K562 treated with DMSO at 1 percent for 12 hours (cell line): Measurements from ENCODE around the gene BCAP31. TPM values are rescaled to one million over a fixed set of nuclear protein-coding genes. Genes with fewer than 3 reads are reported as not detected.

Source experiments
- total RNA-seq: library from RNA; unstranded; fragments of 300-600 nt; gene quantifications from 2 replicates; pipeline ENCODE4 v1.2.3, GENCODE V29; 2022; ENCODE audit not compliant: insufficient read depth

Gene BCAP31
- 188 and 202 TPM in 2 replicates for total RNA-seq

DNA sequence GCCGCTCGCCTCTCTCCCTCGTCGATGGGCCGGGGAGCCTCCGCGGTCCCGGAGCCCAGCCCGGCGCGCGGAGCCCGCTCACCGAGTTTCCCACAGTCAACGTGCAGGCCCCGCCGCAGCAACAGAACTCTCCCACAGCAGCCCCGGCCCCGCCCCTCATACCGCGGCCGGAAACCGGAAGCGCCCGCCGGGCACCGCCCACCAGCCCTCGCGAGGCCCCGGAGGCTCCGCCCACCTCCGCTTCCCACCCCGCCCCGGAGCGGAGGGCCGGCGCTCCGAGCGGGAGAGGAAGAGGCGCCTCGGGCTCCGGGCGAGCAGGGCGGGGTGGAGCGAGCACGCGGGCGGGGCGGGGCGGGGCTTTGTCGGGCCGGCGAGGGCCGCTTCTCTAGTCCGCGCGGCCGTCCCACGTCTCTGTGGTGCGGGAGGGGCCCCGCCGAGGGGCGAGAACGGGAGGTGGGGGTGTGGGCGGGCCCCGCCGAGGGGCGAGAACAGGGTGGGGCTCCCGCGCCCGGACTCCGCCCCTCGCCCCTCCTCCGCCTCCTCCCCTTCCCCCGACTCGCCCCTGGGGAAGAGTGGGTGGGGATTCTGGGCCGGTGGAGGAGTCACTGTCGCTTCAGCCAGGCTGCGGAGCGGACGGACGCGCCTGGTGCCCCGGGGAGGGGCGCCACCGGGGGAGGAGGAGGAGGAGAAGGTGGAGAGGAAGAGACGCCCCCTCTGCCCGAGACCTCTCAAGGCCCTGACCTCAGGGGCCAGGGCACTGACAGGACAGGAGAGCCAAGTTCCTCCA lies at the start of gene BCAP31, which contains the start of gene ABCD1:
Gene BCAP31 (minus strand): TSS at position 136 of the 787 bp plus-strand sequence. CDS start 1,143 bp downstream, outside the sequence.
Gene ABCD1 (plus strand): TSS at position 605 of the 787 bp plus-strand sequence. CDS start 411 bp downstream, outside the sequence.

GRCh38 chrX:153763989-153764755 lies 40.0 kb upstream of the BCAP31 start, which contains the start of gene PLXNB3:
TSS of gene PLXNB3 (plus strand) at chrX:153764249. CDS start at chrX:153765536, 1,287 bp downstream.

DNA sequence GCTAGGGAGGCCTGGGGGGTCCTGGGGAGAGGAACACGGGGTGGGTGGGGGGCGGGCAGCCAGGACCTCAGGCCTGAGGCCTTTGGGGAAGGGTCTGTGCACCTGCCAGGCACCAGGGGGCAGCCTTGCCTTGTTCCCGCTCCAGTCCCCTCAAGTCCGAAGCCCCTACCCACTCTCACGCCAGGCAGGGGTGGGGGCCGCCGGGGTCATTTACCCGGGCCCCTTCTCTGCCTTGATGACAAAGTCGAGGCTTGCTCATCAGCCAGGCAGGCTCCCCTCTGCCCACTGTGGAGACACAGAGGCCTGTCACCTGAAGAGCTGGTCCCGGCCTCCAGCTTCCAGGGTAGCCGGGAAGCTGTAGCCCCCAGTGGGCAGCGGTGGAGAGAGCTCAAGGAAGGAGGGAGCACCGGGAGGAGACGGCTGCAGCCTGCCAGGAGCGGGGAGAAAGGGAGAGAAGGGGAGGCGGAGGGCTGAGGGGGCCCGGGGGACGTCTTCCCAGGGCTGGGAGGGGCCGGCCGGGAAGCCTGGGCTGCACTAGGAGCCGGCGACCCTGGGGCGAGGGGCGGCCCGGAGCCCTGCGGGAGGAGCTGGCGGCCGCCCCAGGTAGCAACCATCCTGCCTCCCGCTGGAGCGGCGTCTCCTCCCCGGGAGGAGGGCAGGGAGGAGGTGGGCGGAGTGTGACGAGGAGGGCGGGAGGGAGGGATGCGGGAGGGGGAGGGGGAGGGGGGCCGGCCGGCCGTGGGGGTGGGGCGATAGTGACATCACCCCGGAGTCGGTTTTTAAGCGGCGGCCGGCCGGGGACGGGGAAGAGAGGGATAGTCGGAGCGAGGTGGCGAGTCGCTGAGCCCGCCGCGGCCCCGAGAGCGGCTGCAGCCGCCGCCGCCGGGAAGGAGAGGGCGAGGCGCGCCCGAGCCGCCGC lies 36.8 kb downstream of the BCAP31 start, which contains the start of gene SLC6A8:
Gene SLC6A8 (plus strand): TSS at position 806 of the 919 bp plus-strand sequence. CDS start 649 bp downstream, outside the sequence.

GRCh38 chrX:153673428-153674218 lies 50.6 kb downstream of the BCAP31 start, which contains the start of gene PNCK:
TSS of gene PNCK (minus strand) at chrX:153673813. CDS start at chrX:153673076, 737 bp downstream.

Other genes starting within 250 kb of the BCAP31 start
- not detected in 2 replicates for gene BGN, start 229.4 kb downstream of the BCAP31 start, total RNA-seq
- not detected in 2 replicates for gene ATP2B3, start 206.7 kb downstream of the BCAP31 start, total RNA-seq
- 35.3 and 39.6 TPM in 2 replicates for gene CCNQ, start 125.2 kb downstream of the BCAP31 start, total RNA-seq
- 2.4 and 2.9 TPM in 2 replicates for gene DUSP9, start 77.2 kb downstream of the BCAP31 start, total RNA-seq
- gene PNCK, start 50.6 kb downstream of the BCAP31 start, total RNA-seq: 2.1 and 4.4 TPM in 2 replicates
- 21.3 and 43.0 TPM in 2 replicates for gene SLC6A8, start 36.5 kb downstream of the BCAP31 start, total RNA-seq
- gene ABCD1, start 469 bp upstream of the BCAP31 start, total RNA-seq: 21.1 and 38.3 TPM in 2 replicates
- gene PLXNB3, start 39.9 kb upstream of the BCAP31 start, total RNA-seq: not detected in 2 replicates
- 0.15 TPM in 1 of 2 replicates, not detected in the other for gene SRPK3, start 56.7 kb upstream of the BCAP31 start, total RNA-seq
- gene IDH3G, start 70.0 kb upstream of the BCAP31 start, total RNA-seq: 63.6 and 66.3 TPM in 2 replicates
- 679 and 1,009 TPM in 2 replicates for gene SSR4, start 70.3 kb upstream of the BCAP31 start, total RNA-seq
- gene PDZD4, start 106.2 kb upstream of the BCAP31 start, total RNA-seq: not detected in 2 replicates
- 0.41 TPM in 1 of 2 replicates, not detected in the other for gene L1CAM, start 161.8 kb upstream of the BCAP31 start, total RNA-seq
- gene AVPR2, start 180.3 kb upstream of the BCAP31 start, total RNA-seq: 1.4 TPM in 1 of 2 replicates, not detected in the other
- gene ARHGAP4, start 201.9 kb upstream of the BCAP31 start, total RNA-seq: 85.9 and 86.3 TPM in 2 replicates
- gene NAA10, start 210.7 kb upstream of the BCAP31 start, total RNA-seq: 121 and 143 TPM in 2 replicates
- gene RENBP, start 220.3 kb upstream of the BCAP31 start, total RNA-seq: 46.5 and 56.6 TPM in 2 replicates
- 24.2 and 60.4 TPM in 2 replicates for gene HCFC1, start 247.4 kb upstream of the BCAP31 start, total RNA-seq
- gene TMEM187, start 248.4 kb upstream of the BCAP31 start, total RNA-seq: 17.7 and 25.1 TPM in 2 replicates